Smooth muscle cell (in vitro differentiated cells): ENCODE data around the gene OR10T2. TPM values are rescaled to one million over a fixed set of nuclear protein-coding genes. Genes with fewer than 3 reads are reported as not detected.
"Not testable (repeated sequence)": the region's sequence is repeated elsewhere in the genome, so short reads cannot be mapped to it uniquely, and the experiment has no call there.

Source experiments
- DNase-seq: peaks from one replicate; lab custom pipeline; 2025; ENCODE audit not compliant: unreplicated experiment; lab: John Stamatoyannopoulos, UW
- H2AFZ ChIP-seq: fragments of 200-600 bp; sonication (generic); 2 replicates; pipeline ENCODE4 v1.6.0; 2016; ENCODE audit warnings: antibody characterized with exemption, low read depth, mild to moderate bottlenecking
- H3F3A ChIP-seq: fragments of 200-600 bp; sonication (generic); 2 replicates; pipeline ENCODE4 v1.6.0; 2017; ENCODE audit warnings: antibody characterized with exemption, low read depth
- H3K27ac ChIP-seq: fragments of 200-600 bp; sonication (generic); 2 replicates; pipeline ENCODE4 v1.5.1; 2016; ENCODE audit warnings: low read depth, mild to moderate bottlenecking
- H3K27me3 ChIP-seq: fragments of 200-600 bp; sonication (generic); 2 replicates; pipeline ENCODE4 v1.6.1; 2016; ENCODE audit warnings: low read depth, mild to moderate bottlenecking
- H3K36me3 ChIP-seq: fragments of 200-600 bp; sonication (generic); 2 replicates; pipeline ENCODE4 v1.5.1; 2016; ENCODE audit warnings: low read depth
- H3K4me1 ChIP-seq: fragments of 200-600 bp; sonication (generic); 2 replicates; pipeline ENCODE4 v1.5.1; 2016; ENCODE audit warnings: low read depth
- H3K4me2 ChIP-seq: fragments of 200-600 bp; sonication (generic); 2 replicates; pipeline ENCODE4 v1.6.0; 2016; ENCODE audit warnings: mild to moderate bottlenecking
- H3K4me3 ChIP-seq: fragments of 200-600 bp; sonication (generic); 2 replicates; pipeline ENCODE4 v1.5.1; 2016; ENCODE audit warnings: mild to moderate bottlenecking
- H3K79me2 ChIP-seq: fragments of 200-600 bp; sonication (generic); 2 replicates; pipeline ENCODE4 v1.6.0; 2016; ENCODE audit warnings: low read depth, mild to moderate bottlenecking
- H3K9ac ChIP-seq: fragments of 200-600 bp; sonication (generic); 2 replicates; pipeline ENCODE4 v1.6.0; 2016; ENCODE audit warnings: low read depth
- H3K9me3 ChIP-seq: fragments of 200-600 bp; sonication (generic); replicated peaks from 2 replicates; pipeline ENCODE4 v1.5.1; 2016; ENCODE audit warnings: low read depth
- H4K20me1 ChIP-seq: fragments of 200-600 bp; sonication (generic); 2 replicates; pipeline ENCODE4 v1.6.0; 2016; ENCODE audit warnings: low read depth
- CTCF ChIP-seq: fragments of 200-600 bp; sonication (generic); IDR thresholded peaks from 2 replicates; pipeline ENCODE4 v1.5.1; 2017; ENCODE audit warnings: borderline replicate concordance, mild to moderate bottlenecking, antibody characterized with exemption; ENCODE audit not compliant: insufficient read depth, poor library complexity, severe bottlenecking
- WGBS: methylation state at CpG from one replicate; pipeline ENCODE4 v1.1.7; 2016; ENCODE audit warnings: low lambda C conversion rate; 5-methylcytosine and 5-hydroxymethylcytosine counted together
- polyA plus RNA-seq: library from polyadenylated mRNA; unstranded; fragments of >200 nt; fragmentation: Nextera tagmentation; extraction: Ambion mirVana; gene quantifications from 2 replicates; pipeline ENCODE4 v1.2.1, GENCODE V29; 2016
- total RNA-seq: library from RNA; depleted of rRNA; stranded (reverse); fragments of >200 nt; gene quantifications from 2 replicates; pipeline ENCODE4 v1.2.3, GENCODE V29; 2014

The OR10T2 gene, protein sequence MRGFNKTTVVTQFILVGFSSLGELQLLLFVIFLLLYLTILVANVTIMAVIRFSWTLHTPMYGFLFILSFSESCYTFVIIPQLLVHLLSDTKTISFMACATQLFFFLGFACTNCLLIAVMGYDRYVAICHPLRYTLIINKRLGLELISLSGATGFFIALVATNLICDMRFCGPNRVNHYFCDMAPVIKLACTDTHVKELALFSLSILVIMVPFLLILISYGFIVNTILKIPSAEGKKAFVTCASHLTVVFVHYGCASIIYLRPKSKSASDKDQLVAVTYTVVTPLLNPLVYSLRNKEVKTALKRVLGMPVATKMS
- total RNA-seq (not detected in 2 replicates), polyA plus RNA-seq (not detected in 2 replicates)

- no peaks in the 10 kb centered on the region for H3K36me3 ChIP-seq
- WGBS: 85% methylated on average over 5 of the region's 5 CpGs
- H3K4me1 ChIP-seq: no peaks in the 10 kb centered on the region
- no peaks in the 10 kb centered on the region for H3F3A ChIP-seq
- H4K20me1 ChIP-seq: no peaks in the 10 kb centered on the region
- peaks cover 4% of the 10 kb centered on the region for H3K27me3 ChIP-seq
- H3K4me2 ChIP-seq: no peak within 1 kb of the TSS
- H3K27ac ChIP-seq: no peak within 1 kb of the TSS
- H3K79me2 ChIP-seq: no peaks in the 10 kb centered on the region
- no peak for TF ChIP-seq CTCF
- H3K4me3 ChIP-seq: no peak within 1 kb of the TSS
- H3K9me3 ChIP-seq: no peaks in the 10 kb centered on the region
- DNase-seq: no peak
- no peak within 1 kb of the TSS for H3K9ac ChIP-seq
- no peak within 1 kb of the TSS for H2AFZ ChIP-seq
These were observed at the start of gene OR10T2 for GRCh38 chr1:158398818-158399514. Gene OR10T2, minus strand, starts transcription at chr1:158399466. Its CDS starts 0 bp downstream, at chr1:158399466.

DNA sequence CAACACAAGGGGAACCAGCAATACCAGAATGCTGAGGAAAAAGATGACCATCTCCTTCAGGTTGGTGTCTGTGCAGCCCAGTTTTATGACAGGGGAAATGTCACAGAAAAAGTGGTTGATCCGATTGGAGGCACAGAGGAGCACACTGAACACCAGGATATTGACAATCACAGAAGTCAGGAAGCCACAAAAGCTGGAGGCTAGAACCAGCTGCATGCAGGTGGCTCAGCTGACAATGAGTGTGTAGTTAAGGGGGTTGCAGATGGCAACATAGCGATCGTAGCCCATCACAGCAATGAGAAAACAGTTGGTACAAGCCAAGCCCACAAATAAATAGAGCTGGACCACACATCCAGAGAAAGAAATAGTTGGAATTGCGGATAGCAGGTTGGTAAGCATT lies 46.1 kb upstream of the OR10T2 start:
- Histone ChIP-seq H3K4me3 (no peak overlapping the region), H2AFZ (no peak overlapping the region), H3K27me3 (no peaks in the 10 kb centered on the region), H4K20me1 (no peaks in the 10 kb centered on the region), H3K36me3 (no peaks in the 10 kb centered on the region), H3K79me2 (no peaks in the 10 kb centered on the region), H3K4me2 (no peak overlapping the region), H3K9me3 (no peaks in the 10 kb centered on the region), H3K9ac (no peak overlapping the region), H3K27ac (no peak overlapping the region), H3F3A (no peaks in the 10 kb centered on the region), H3K4me1 (no peaks in the 10 kb centered on the region)
- DNase-seq: no peak
- 86% methylated on average over 4 of the region's 4 CpGs for WGBS
- no peak for TF ChIP-seq CTCF

DNA sequence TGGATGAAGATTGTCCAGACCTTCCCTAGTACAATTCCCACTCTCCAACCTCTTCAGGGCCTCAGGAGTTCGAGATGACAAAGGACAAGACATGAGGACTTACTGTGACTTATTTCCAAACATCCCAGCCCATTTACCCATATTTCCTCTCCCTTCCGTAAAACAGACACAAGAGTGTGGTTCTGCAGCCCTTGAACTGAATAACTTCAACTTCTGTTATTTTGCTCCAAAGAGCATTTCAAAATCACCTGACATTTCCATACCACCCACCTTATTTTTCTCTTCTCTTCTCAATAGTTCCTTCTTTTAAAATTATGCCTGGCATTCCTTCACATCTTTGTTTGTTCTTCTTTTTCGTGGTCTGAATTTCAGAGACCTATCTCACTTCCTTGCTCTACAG lies 35.5 kb upstream of the OR10T2 start:
- WGBS: 76% methylated on average over 3 of the region's 3 CpGs
- no peak overlapping the region for H2AFZ ChIP-seq
- H3F3A ChIP-seq: no peaks in the 10 kb centered on the region
- no peaks in the 10 kb centered on the region for H3K9me3 ChIP-seq
- DNase-seq: no peak
- no peak overlapping the region for H3K4me2 ChIP-seq
- no peak for TF ChIP-seq CTCF
- H3K79me2 ChIP-seq: no peaks in the 10 kb centered on the region
- H3K27ac ChIP-seq: no peak overlapping the region
- no peak overlapping the region for H3K9ac ChIP-seq
- H3K4me1 ChIP-seq: no peaks in the 10 kb centered on the region
- H3K36me3 ChIP-seq: no peaks in the 10 kb centered on the region
- no peak overlapping the region for H3K4me3 ChIP-seq
- H3K27me3 ChIP-seq: no peaks in the 10 kb centered on the region
- H4K20me1 ChIP-seq: no peaks in the 10 kb centered on the region

- 73% methylated on average over 3 of the region's 3 CpGs for WGBS
- H3F3A ChIP-seq, H3K4me1 ChIP-seq, H3K9ac ChIP-seq, H3K4me3 ChIP-seq, H3K27ac ChIP-seq, H2AFZ ChIP-seq, H3K9me3 ChIP-seq, H4K20me1 ChIP-seq, DNase-seq, H3K79me2 ChIP-seq, H3K36me3 ChIP-seq, H3K4me2 ChIP-seq, H3K27me3 ChIP-seq: not testable (repeated sequence)
These were observed 30.9 kb upstream of the OR10T2 start for GRCh38 chr1:158430163-158430562.
